ENCODE results near the gene E4F1.

- no peak for TF ChIP-seq NR2F2 (IDR thresholded peaks at IDR 0.05)
- TF ChIP-seq, protein P1, sequence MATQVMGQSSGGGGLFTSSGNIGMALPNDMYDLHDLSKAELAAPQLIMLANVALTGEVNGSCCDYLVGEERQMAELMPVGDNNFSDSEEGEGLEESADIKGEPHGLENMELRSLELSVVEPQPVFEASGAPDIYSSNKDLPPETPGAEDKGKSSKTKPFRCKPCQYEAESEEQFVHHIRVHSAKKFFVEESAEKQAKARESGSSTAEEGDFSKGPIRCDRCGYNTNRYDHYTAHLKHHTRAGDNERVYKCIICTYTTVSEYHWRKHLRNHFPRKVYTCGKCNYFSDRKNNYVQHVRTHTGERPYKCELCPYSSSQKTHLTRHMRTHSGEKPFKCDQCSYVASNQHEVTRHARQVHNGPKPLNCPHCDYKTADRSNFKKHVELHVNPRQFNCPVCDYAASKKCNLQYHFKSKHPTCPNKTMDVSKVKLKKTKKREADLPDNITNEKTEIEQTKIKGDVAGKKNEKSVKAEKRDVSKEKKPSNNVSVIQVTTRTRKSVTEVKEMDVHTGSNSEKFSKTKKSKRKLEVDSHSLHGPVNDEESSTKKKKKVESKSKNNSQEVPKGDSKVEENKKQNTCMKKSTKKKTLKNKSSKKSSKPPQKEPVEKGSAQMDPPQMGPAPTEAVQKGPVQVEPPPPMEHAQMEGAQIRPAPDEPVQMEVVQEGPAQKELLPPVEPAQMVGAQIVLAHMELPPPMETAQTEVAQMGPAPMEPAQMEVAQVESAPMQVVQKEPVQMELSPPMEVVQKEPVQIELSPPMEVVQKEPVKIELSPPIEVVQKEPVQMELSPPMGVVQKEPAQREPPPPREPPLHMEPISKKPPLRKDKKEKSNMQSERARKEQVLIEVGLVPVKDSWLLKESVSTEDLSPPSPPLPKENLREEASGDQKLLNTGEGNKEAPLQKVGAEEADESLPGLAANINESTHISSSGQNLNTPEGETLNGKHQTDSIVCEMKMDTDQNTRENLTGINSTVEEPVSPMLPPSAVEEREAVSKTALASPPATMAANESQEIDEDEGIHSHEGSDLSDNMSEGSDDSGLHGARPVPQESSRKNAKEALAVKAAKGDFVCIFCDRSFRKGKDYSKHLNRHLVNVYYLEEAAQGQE (IDR thresholded peaks at IDR 0.05), result no peak
- TF ChIP-seq JUND (IDR thresholded peaks at IDR 0.05), result no peak
- TF ChIP-seq, protein P2, sequence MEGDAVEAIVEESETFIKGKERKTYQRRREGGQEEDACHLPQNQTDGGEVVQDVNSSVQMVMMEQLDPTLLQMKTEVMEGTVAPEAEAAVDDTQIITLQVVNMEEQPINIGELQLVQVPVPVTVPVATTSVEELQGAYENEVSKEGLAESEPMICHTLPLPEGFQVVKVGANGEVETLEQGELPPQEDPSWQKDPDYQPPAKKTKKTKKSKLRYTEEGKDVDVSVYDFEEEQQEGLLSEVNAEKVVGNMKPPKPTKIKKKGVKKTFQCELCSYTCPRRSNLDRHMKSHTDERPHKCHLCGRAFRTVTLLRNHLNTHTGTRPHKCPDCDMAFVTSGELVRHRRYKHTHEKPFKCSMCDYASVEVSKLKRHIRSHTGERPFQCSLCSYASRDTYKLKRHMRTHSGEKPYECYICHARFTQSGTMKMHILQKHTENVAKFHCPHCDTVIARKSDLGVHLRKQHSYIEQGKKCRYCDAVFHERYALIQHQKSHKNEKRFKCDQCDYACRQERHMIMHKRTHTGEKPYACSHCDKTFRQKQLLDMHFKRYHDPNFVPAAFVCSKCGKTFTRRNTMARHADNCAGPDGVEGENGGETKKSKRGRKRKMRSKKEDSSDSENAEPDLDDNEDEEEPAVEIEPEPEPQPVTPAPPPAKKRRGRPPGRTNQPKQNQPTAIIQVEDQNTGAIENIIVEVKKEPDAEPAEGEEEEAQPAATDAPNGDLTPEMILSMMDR (IDR thresholded peaks at IDR 0.05; ENCODE audit: low read depth, low read length, missing input control), result no peak
- TF ChIP-seq, protein P3, sequence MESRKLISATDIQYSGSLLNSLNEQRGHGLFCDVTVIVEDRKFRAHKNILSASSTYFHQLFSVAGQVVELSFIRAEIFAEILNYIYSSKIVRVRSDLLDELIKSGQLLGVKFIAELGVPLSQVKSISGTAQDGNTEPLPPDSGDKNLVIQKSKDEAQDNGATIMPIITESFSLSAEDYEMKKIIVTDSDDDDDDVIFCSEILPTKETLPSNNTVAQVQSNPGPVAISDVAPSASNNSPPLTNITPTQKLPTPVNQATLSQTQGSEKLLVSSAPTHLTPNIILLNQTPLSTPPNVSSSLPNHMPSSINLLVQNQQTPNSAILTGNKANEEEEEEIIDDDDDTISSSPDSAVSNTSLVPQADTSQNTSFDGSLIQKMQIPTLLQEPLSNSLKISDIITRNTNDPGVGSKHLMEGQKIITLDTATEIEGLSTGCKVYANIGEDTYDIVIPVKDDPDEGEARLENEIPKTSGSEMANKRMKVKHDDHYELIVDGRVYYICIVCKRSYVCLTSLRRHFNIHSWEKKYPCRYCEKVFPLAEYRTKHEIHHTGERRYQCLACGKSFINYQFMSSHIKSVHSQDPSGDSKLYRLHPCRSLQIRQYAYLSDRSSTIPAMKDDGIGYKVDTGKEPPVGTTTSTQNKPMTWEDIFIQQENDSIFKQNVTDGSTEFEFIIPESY (IDR thresholded peaks at IDR 0.05), result no peak
- no peak for TF ChIP-seq ATF3 (IDR thresholded peaks at IDR 0.05)
- TF ChIP-seq, protein P4, sequence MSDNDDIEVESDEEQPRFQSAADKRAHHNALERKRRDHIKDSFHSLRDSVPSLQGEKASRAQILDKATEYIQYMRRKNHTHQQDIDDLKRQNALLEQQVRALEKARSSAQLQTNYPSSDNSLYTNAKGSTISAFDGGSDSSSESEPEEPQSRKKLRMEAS (IDR thresholded peaks at IDR 0.05), result no peak
- TF ChIP-seq RAD21 (IDR thresholded peaks at IDR 0.05), result no peak
- TF ChIP-seq HNF4G (IDR thresholded peaks at IDR 0.05), result no peak
- TF ChIP-seq YY1 (IDR thresholded peaks at IDR 0.05), result no peak
- no peak for TF ChIP-seq TAF1 (conservative IDR thresholded peaks at IDR 0.05)
- TF ChIP-seq FOXA1 (IDR thresholded peaks at IDR 0.05), result peak; percentile 91
Measured at GRCh38 chr16:2226245-2226793, 2.9 kb downstream of the E4F1 start.
